NCI-H2227 treated with DMSO at 0.1 percent for 48 hours (cell line): ENCODE data around the gene YIPF6.
A peak's percentile ranks its signal among the peaks of the same experiment; 100 is the strongest.
"Not testable (repeated sequence)": the region's sequence is repeated elsewhere in the genome, so short reads cannot be mapped to it uniquely, and the experiment has no call there.

Experiments used
- DNase-seq: peaks from one replicate; lab custom pipeline; 2025; lab: John Stamatoyannopoulos, UW

YIPF6 gene

GRCh38 chrX:68506649-68507048, 7.8 kb downstream of the YIPF6 start:
- no peak for DNase-seq

- DNase-seq = no peak
These were observed 9.9 kb downstream of the YIPF6 start for GRCh38 chrX:68508799-68509198.

- peak; percentile 53 for DNase-seq
These were observed 12.4 kb downstream of the YIPF6 start for GRCh38 chrX:68511255-68511654.

GRCh38 chrX:68524680-68525079, 25.8 kb downstream of the YIPF6 start:
- DNase-seq = not testable (repeated sequence)

- DNase-seq = no peak
These were observed 34.1 kb downstream of the YIPF6 start for GRCh38 chrX:68532831-68533533.

- no peak for DNase-seq
These were observed 34.8 kb downstream of the YIPF6 start for GRCh38 chrX:68533656-68534055.

GRCh38 chrX:68534691-68535090, 35.8 kb downstream of the YIPF6 start:
- DNase-seq = no peak

GRCh38 chrX:68536429-68536828, 37.6 kb downstream of the YIPF6 start:
- no peak for DNase-seq

GRCh38 chrX:68536884-68537283, 38.0 kb downstream of the YIPF6 start:
- no peak for DNase-seq

- no peak for DNase-seq
These were observed 51.3 kb downstream of the YIPF6 start for GRCh38 chrX:68550193-68550592.

GRCh38 chrX:68556036-68556435, 57.2 kb downstream of the YIPF6 start:
- DNase-seq = no peak

- DNase-seq = not testable (repeated sequence)
These were observed 58.3 kb downstream of the YIPF6 start for GRCh38 chrX:68557126-68557525.

GRCh38 chrX:68559905-68560304, 61.1 kb downstream of the YIPF6 start:
- not testable (repeated sequence) for DNase-seq

GRCh38 chrX:68568136-68568535, 69.3 kb downstream of the YIPF6 start:
- no peak for DNase-seq

- no peak for DNase-seq
These were observed 71.7 kb downstream of the YIPF6 start for GRCh38 chrX:68570598-68570997.

- no peak for DNase-seq
These were observed 72.4 kb downstream of the YIPF6 start for GRCh38 chrX:68571292-68571609.

GRCh38 chrX:68571610-68572311, 72.9 kb downstream of the YIPF6 start:
- no peak for DNase-seq

GRCh38 chrX:68574240-68574639, 75.4 kb downstream of the YIPF6 start:
- DNase-seq = no peak

- DNase-seq = no peak
These were observed 81.0 kb downstream of the YIPF6 start for GRCh38 chrX:68579810-68580209.

GRCh38 chrX:68584221-68584620, 85.4 kb downstream of the YIPF6 start:
- no peak for DNase-seq
